ENCODE data around the gene COA7. TPM values are rescaled to one million over a fixed set of nuclear protein-coding genes. Genes with fewer than 3 reads are reported as not detected.

Gene COA7
- total and polyA plus RNA-seq, 2 of the 4 experiments (the other 2 are of a cell fraction) = 9.3 to 20.3 TPM

GRCh38 chr1:52663716-52664115, 34.4 kb downstream of the COA7 start:
- Histone ChIP-seq H2BK5ac (ENCODE audit: low read depth, low read length, poor library complexity, severe bottlenecking) (no peak overlapping the region), H3K27me3 (ENCODE audit: control insufficient read depth, insufficient read depth, low read length) (peaks cover 6% of the 10 kb centered on the region; the same call in 1 of the 2 replicates), H3K27ac (ENCODE audit: insufficient read depth, low read length) (no peak overlapping the region), H2BK15ac (ENCODE audit: low read depth, low read length) (no peak overlapping the region), H3K56ac (ENCODE audit: extremely low read depth, insufficient read depth, low read length) (no peak overlapping the region), H4K8ac (ENCODE audit: low read depth in 2 of 2, low read length in 2 of 2) (no peak overlapping the region), H4K91ac (ENCODE audit: insufficient read depth, low read depth, low read length) (no peak overlapping the region), H3K14ac (replicated peaks; ENCODE audit: low read depth, low read length) (no peak overlapping the region), H3K9ac (ENCODE audit: low read depth, low read length) (no peak overlapping the region), H3K79me1 (ENCODE audit: low read depth in 1 of 2, low read length in 2 of 2) (no peaks in the 10 kb centered on the region), H4K5ac (ENCODE audit: low read depth, low read length) (no peak overlapping the region), H3K9me3 (ENCODE audit: control insufficient read depth, insufficient read depth, low read length) (no peaks in the 10 kb centered on the region), H3K18ac (ENCODE audit: low read depth, low read length) (no peak overlapping the region), H3K4me1 (ENCODE audit: control insufficient read depth, insufficient read depth, low read length) (peaks cover 10% of the 10 kb centered on the region), H4K20me1 (ENCODE audit: insufficient read depth, low read length) (no peaks in the 10 kb centered on the region), H2AK9ac (replicated peaks; ENCODE audit: low read depth, low read length, poor library complexity) (no peak overlapping the region), H3K9me1 (ENCODE audit: insufficient read depth, low read length) (peaks cover 10% of the 10 kb centered on the region; the same call in 1 of the 2 replicates), H2AK5ac (ENCODE audit: low read depth, low read length) (no peak overlapping the region), H3K4me2 (ENCODE audit: low read depth, low read length) (no peak overlapping the region), H2BK20ac (ENCODE audit: low read depth, low read length) (no peak overlapping the region), H3K4ac (ENCODE audit: low read depth, low read length) (no peak overlapping the region), H3K4me3 (ENCODE audit: insufficient read depth, low read depth, low read length) (no peak overlapping the region), H3K23ac (ENCODE audit: low read depth, low read length) (no peak overlapping the region), H3K36me3 (ENCODE audit: control insufficient read depth, insufficient read depth, low read length) (no peaks in the 10 kb centered on the region), H2AFZ (replicated peaks; ENCODE audit: low read length, poor library complexity) (no peak overlapping the region), H2BK120ac (ENCODE audit: low read depth, low read length) (no peak overlapping the region)
- TF ChIP-seq CHD1 (IDR thresholded peaks at IDR 0.05; ENCODE audit: low read depth, low read length) = no peak
- TF ChIP-seq POLR2A (IDR thresholded peaks at IDR 0.05; ENCODE audit: low read depth, low read length) = no peak
- TF ChIP-seq NFE2L2 (IDR thresholded peaks at IDR 0.05; ENCODE audit: low read depth, low read length) = no peak
- TF ChIP-seq BHLHE40 (IDR thresholded peaks at IDR 0.05; ENCODE audit: low read depth, low read length) = no peak
- TF ChIP-seq MXI1 (IDR thresholded peaks at IDR 0.05; ENCODE audit: borderline replicate concordance, low read depth, low read length) = no peak
- no peak for TF ChIP-seq RFX5 (IDR thresholded peaks at IDR 0.05; ENCODE audit: low read depth, low read length)
- TF ChIP-seq MAFK (IDR thresholded peaks at IDR 0.05; ENCODE audit: low read depth, low read length) = no peak
- POLR2A ChIA-PET (ENCODE audit: unreplicated experiment) = no interaction called here
- BruUV-seq (replicated peaks) = no TSS peak
- dilution Hi-C loops (cut with HindIII; ENCODE audit: low sequenced_read_pairs, unreplicated experiment) = no loop called here
- in situ Hi-C loops (cut with MboI; ENCODE audit: low sequenced_read_pairs) = no loop called here
- no peak for ATAC-seq (ENCODE audit: low read depth)
- no peak for DNase-seq
- no CpG with 5 or more reads among the region's 5 CpGs for WGBS, 2 experiments (ENCODE audit: extremely low coverage in 2 of 2, insufficient read length in 1 of 2)
- CTCF ChIA-PET = no interaction called here
- intact Hi-C loops (cut with micrococcal nuclease) = loop anchor here (5.0 kb wide), 1 partner anchor 36 kb away; no protein-coding TSS in a partner anchor
